Measurements from ENCODE around the gene SLC24A3. TPM values are rescaled to one million over a fixed set of nuclear protein-coding genes. Genes with fewer than 3 reads are reported as not detected.

Gene SLC24A3
- total RNA-seq, 1 donor from 2014 or later: 0.21 TPM

DNA sequence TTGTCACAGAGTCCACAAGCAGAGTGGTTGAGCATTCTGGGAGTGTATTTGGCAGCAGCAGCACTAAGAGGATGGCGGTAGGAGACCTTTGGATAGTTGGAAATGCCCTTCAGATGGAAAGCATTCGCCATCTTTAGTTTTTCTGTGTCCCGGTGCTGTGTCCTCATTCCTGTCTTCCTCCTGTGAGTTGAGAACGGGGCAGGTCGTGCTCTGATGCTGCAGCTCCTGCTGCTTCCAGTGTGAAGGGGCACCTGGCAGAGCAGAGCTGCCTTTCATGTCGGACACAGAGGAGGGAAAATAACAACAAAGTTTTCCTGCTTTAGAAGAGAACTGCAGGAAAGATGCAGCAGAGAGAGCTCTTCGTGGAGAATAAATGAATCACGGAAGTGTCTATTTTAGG, 194.8 kb downstream of the SLC24A3 start:
- H3K4me2 ChIP-seq: no peak overlapping the region
- H3K9ac ChIP-seq: no peak overlapping the region
- H3K9me3 ChIP-seq (ENCODE audit: low read depth): no peaks in the 10 kb centered on the region
- H3K79me2 ChIP-seq (ENCODE audit: low read depth): no peaks in the 10 kb centered on the region
- no peaks in the 10 kb centered on the region for H3F3A ChIP-seq (ENCODE audit: low read depth)
- Mint-ChIP-seq H3K4me1 (no peaks in the 10 kb centered on the region), H3K4me3 (no peak overlapping the region), H3K9me3 (no peaks in the 10 kb centered on the region), H3K27me3 (ENCODE audit: insufficient read depth, low read depth) (peaks cover 2% of the 10 kb centered on the region), H3K27ac (no peak overlapping the region), H3K36me3 (no peaks in the 10 kb centered on the region)
- H3K27me3 ChIP-seq: no peaks in the 10 kb centered on the region
- H3K27ac ChIP-seq: no peak overlapping the region
- H2AFZ ChIP-seq (replicated peaks): no peak overlapping the region
- H4K20me1 ChIP-seq (ENCODE audit: low read depth): no peaks in the 10 kb centered on the region
- H3K36me3 ChIP-seq: no peaks in the 10 kb centered on the region
- no peaks in the 10 kb centered on the region for H3K4me1 ChIP-seq
- H3K4me3 ChIP-seq: no peak overlapping the region
- no peak for DNase-seq (ENCODE audit: low spot score)
- TF ChIP-seq EZH2 (IDR thresholded peaks at IDR 0.05) (no peak), EZH2phosphoT487 (IDR thresholded peaks at IDR 0.05) (no peak)
- TF ChIP-seq, protein P1, sequence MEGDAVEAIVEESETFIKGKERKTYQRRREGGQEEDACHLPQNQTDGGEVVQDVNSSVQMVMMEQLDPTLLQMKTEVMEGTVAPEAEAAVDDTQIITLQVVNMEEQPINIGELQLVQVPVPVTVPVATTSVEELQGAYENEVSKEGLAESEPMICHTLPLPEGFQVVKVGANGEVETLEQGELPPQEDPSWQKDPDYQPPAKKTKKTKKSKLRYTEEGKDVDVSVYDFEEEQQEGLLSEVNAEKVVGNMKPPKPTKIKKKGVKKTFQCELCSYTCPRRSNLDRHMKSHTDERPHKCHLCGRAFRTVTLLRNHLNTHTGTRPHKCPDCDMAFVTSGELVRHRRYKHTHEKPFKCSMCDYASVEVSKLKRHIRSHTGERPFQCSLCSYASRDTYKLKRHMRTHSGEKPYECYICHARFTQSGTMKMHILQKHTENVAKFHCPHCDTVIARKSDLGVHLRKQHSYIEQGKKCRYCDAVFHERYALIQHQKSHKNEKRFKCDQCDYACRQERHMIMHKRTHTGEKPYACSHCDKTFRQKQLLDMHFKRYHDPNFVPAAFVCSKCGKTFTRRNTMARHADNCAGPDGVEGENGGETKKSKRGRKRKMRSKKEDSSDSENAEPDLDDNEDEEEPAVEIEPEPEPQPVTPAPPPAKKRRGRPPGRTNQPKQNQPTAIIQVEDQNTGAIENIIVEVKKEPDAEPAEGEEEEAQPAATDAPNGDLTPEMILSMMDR (IDR thresholded peaks at IDR 0.05): no peak

DNA sequence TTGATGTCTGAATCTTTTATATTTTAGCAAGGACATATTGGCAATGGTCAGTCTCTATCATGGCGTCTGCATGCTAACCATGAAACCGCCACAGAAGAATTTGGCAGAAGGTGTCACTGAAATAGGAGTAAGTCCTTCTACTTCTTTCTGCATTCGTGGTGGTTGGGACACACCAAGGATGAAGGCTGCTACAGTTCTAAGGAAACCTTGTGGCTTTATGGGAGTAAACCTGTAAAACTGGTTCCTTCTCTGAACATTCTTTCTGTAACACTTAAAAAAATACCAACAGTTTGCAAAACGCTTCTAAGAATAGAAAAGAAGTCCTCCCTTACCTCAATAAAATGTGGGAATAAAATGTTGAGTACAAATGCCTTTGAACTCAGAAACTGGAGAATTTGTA, 195.3 kb downstream of the SLC24A3 start:
- Histone ChIP-seq H2AFZ (replicated peaks) (no peak overlapping the region), H3K27ac (no peak overlapping the region), H3K9ac (no peak overlapping the region), H3K4me3 (no peak overlapping the region), H3K27me3 (no peaks in the 10 kb centered on the region), H3K9me3 (ENCODE audit: low read depth) (no peaks in the 10 kb centered on the region), H4K20me1 (ENCODE audit: low read depth) (no peaks in the 10 kb centered on the region), H3K4me1 (no peaks in the 10 kb centered on the region), H3K36me3 (no peaks in the 10 kb centered on the region), H3K4me2 (no peak overlapping the region), H3K79me2 (ENCODE audit: low read depth) (no peaks in the 10 kb centered on the region), H3F3A (ENCODE audit: low read depth) (no peaks in the 10 kb centered on the region)
- H3K27ac Mint-ChIP-seq: no peak overlapping the region
- peaks cover 2% of the 10 kb centered on the region for H3K27me3 Mint-ChIP-seq (ENCODE audit: insufficient read depth, low read depth)
- no peak for DNase-seq (ENCODE audit: low spot score)
- no peaks in the 10 kb centered on the region for H3K4me1 Mint-ChIP-seq
- no peaks in the 10 kb centered on the region for H3K9me3 Mint-ChIP-seq
- no peak overlapping the region for H3K4me3 Mint-ChIP-seq
- TF ChIP-seq, protein P1 (IDR thresholded peaks at IDR 0.05): no peak
- TF ChIP-seq EZH2 (IDR thresholded peaks at IDR 0.05) (no peak), EZH2phosphoT487 (IDR thresholded peaks at IDR 0.05) (no peak)
- H3K36me3 Mint-ChIP-seq: no peaks in the 10 kb centered on the region

DNA sequence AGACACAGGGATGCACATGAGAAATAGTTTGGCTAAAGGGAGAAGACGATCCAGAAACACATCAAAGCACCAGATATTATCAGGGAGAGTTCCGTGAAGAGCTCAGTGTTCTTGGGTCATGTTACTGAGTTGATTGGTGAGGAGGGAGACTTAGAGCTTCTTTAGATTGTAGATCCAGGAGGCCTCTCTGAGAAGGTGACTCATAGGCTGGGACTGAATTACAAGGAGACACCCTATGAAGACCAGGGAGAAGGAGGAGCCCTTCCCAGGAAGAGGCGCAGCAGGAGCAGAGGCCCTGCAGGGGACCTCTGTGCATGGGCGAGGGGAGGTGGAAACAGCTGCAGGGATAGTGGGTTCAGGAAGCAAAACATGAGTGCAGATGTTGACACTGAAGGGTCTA, 196.5 kb downstream of the SLC24A3 start:
- Histone ChIP-seq H3K9me3 (ENCODE audit: low read depth) (no peaks in the 10 kb centered on the region), H3K4me1 (no peaks in the 10 kb centered on the region), H2AFZ (replicated peaks) (no peak overlapping the region), H3F3A (ENCODE audit: low read depth) (no peaks in the 10 kb centered on the region), H3K4me2 (no peak overlapping the region), H3K4me3 (no peak overlapping the region), H3K79me2 (ENCODE audit: low read depth) (no peaks in the 10 kb centered on the region), H3K9ac (no peak overlapping the region), H3K27me3 (no peaks in the 10 kb centered on the region), H4K20me1 (ENCODE audit: low read depth) (no peaks in the 10 kb centered on the region), H3K27ac (no peak overlapping the region), H3K36me3 (no peaks in the 10 kb centered on the region)
- TF ChIP-seq, protein P1 (IDR thresholded peaks at IDR 0.05): no peak
- TF ChIP-seq EZH2phosphoT487 (IDR thresholded peaks at IDR 0.05): no peak
- TF ChIP-seq EZH2 (IDR thresholded peaks at IDR 0.05): no peak
- Mint-ChIP-seq H3K27me3 (ENCODE audit: insufficient read depth, low read depth) (peaks cover 2% of the 10 kb centered on the region), H3K36me3 (no peaks in the 10 kb centered on the region), H3K9me3 (no peaks in the 10 kb centered on the region), H3K27ac (no peak overlapping the region), H3K4me3 (no peak overlapping the region), H3K4me1 (no peaks in the 10 kb centered on the region)
- no peak for DNase-seq (ENCODE audit: low spot score)
